ENCODE results near the gene RBM4B.
A peak's percentile ranks its signal among the peaks of the same experiment; 100 is the strongest.

The RBM4B gene

DNA sequence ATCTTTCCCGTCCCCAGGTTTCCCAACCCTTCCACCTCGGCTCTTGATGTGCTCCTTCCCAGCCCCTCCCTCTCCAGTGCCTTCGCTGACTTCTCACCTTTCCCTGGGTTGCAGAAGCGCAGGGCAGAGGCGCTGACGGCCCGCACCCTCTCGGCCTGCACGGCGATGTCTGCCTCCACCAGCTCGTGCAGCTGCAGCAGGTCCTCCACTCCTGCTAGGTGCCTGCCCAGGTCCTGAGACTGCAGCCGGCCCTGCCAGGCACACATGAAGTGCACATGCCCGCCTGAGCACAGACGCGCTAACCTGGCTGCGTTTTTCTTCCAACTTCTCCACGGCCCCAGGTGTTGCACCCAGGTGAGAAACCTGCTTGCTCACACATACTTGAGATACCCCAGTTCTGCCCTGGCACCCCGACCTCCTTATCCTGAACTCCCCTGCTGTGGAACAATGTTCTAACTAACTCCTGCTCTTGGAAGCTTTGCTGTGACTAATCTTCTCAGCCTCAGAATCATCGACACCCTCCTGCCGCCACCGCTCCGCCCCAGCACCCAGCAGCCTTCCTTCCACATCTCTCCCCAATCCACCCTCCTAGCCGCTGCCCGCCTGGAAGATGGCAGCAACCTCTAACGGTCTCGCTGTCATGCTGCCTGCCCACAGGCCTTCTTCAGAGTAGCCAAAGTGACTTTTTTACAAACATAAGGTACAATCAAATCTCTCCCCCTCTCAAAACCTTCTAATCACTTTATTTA is 28.1 kb upstream of the RBM4B start:
- no peak for DNase-seq

DNA sequence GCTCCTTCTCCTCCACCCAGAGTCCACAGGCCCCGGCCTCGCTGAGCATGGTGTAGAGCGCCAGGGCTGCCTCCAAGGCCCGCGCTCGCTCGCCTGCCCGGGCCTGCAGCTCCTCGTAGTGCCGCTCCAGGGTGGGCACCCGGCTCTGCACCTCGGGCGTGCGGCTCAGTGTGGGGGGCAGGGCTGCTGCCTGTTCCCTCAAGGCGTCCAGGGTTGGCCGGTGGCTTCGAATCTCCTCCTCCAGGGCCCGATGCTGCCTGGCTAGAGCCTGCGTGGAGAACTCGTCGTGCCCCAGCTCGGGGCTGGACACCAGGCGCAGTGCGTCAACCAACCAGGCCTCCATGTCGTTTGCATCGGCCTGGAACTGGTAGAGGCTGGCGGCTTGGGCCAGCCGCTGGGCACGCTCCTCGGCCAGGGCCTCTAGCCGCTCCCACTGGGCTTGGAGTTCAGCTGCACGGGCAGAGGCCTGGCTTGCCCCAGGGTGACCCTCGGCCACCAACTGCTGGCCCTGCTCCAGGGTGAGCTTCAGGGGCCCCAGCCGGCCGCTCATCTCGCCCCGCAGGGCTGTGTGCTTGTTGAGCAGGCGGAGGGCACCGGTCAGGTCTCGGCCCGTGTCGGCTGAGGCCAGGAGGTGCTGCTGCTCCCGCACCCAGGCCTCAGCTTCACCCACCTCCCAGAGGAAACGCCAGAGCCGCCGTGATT is 27.1 kb upstream of the RBM4B start:
- no peak for DNase-seq

DNA sequence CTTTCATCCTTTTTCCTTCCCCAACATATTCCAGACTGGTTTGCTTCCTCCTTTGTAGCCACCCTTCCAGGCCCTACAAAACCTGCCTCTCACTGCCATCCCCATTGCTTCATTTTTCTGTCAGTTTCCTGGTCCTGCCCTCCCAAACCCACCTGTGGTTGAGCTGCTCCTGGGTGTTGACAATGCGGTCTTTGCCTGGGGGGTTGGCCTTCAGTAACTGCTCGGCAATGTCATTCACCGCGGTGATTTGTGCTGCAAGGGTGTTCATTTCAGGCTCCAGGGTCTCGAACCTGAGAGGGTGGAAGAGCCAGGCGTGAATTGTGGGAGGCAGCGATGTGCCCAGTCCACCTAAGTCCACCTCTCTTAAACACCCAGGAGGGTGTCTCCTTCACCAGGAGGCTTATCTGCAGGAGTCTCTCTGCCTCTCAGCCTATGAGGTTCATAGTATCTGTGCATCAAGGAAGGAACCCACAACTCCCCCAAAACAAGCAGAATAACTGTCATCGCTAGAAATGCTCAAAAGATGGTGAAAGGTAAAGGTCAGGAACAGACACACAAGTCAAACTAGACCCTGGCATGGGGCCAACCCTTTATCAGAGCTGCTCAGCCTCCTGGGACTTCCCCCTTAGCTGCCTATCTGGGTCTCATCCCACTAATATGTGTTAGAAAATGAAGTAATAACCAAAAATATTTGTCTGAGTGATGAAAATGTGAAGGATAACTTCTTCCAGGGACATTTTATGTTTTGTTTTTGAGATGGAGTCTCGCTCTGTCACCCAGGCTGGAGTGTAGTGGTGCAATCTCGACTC is 23.9 kb upstream of the RBM4B start:
- DNase-seq = peak; percentile 18

DNA sequence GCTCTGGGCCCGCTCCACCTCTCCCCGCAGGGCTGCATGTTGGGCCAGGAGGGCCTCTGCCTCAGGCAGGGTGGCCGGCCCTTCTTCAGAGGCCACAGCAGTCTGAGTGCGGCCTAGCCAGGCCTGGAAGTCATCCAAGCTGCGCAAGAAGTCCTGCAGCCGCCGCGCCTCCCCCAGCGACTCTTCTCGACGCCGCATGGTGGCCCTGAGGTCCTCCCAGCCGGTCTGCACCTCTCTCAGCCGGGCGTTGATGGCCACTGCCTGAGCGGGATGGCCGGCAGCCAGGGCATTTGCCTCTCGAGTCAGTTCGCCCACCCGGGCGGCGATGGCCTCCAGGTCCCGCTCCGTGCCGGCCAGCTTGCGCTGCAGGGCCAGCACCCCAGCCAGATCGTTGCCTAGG is 23.1 kb upstream of the RBM4B start:
- no peak for DNase-seq

- DNase-seq = no peak
These were observed 22.6 kb upstream of the RBM4B start for GRCh38 chr11:66700337-66700736.

GRCh38 chr11:66698491-66698890 is 20.8 kb upstream of the RBM4B start:
- DNase-seq = no peak

DNA sequence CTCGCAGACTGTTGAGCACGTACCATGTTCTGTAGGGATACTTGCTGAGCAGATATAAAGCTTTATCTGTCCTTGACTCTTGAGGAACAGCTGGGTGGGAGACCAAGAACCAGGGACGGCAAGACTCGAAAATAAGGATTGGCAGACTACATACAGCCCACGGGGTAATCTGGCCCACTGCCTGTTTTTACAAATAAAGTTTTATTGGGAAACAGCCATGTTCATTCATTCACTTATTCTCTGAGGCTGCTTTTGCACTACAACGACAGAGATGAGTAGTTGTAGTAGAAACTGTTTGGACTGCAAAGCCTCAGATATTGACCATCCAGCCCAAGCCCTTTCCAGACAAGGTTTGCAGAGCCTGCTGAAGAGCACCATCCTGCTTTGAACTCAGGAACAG is 20.3 kb upstream of the RBM4B start:
- no peak for DNase-seq

GRCh38 chr11:66696146-66696545 is 18.5 kb upstream of the RBM4B start:
- DNase-seq = no peak

GRCh38 chr11:66694732-66695207 is 17.1 kb upstream of the RBM4B start:
- DNase-seq = peak; percentile 94

DNA sequence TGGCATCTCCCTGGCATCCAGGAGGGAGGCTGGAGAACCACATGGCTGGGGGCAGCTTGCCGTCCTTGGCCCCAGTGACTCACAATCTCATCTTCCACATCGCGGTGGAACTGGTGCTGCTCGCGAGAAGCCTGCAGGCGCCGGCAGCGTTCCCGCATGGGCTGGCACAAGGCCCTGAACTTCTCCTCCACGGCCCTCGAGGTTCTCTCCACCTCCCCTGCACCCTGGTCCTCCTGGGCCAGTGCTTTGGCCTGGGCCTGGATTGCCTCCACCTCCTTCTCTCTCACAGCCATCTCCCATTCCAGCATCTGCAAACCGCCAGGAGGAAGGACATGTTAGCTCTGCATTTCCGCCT is 16.3 kb upstream of the RBM4B start:
- no peak for DNase-seq

GRCh38 chr11:66693356-66694055 is 15.8 kb upstream of the RBM4B start:
- no peak for DNase-seq

GRCh38 chr11:66692871-66693331 is 15.2 kb upstream of the RBM4B start:
- no peak for DNase-seq

- DNase-seq = no peak
These were observed 14.8 kb upstream of the RBM4B start for GRCh38 chr11:66692446-66692845.

- DNase-seq = no peak
These were observed 13.8 kb upstream of the RBM4B start for GRCh38 chr11:66691311-66691980.

DNA sequence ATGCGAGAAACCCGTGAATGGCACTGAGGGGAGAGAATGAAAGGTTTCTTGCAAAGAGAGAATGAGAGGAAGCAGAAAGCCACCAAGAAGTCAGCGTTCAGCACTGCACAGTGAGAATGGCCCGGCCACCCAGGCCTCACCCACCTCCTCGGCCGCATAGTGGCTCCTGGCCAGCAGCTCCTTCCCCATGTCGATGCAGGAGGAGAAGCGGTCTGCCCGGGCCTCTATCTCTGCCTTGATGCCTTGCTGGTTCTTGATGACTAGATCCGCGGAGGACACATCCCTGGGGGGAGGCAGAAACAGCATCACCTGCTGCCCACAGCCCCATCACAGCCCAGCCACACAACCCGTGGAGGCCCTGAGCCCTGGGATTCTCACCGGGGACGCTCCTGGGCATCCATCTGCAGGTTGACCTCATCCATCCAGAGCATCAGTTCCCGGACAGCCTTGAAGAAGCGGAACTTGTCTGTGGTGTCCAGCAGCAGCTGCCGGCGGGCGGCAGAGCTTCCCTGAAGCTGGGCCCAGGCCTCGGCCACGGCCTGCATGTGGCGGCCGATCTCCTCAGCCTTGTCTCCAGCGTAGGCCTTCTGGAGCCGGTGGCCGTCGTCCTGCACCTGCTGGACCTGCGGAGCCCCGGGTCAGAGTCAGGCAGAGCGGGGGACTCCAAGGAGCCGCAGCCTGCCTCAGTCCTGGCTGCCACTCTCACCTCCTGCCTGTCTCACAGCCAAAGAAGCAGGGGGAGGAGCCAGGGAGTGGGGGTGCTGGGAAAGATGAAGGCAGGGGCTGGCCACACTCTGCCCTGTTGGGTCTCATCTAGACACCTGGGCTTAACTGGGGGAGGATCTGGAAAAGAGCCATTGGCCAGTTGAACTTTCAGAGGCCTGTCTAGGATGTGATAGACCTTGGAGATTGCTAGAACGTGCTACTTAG is 12.2 kb upstream of the RBM4B start:
- no peak for DNase-seq

- DNase-seq = no peak
These were observed 11.2 kb upstream of the RBM4B start for GRCh38 chr11:66688561-66689534.

- DNase-seq = no peak
These were observed 10.2 kb upstream of the RBM4B start for GRCh38 chr11:66687831-66688281.

GRCh38 chr11:66686801-66687750 is 9.4 kb upstream of the RBM4B start:
- DNase-seq = no peak
